ENCODE results near the gene F8.

F8 gene

GRCh38 chrX:155056471-155056870 is 33.9 kb upstream of the F8 start:
- no peak overlapping the region for H3K27ac ChIP-seq
- H3K36me3 ChIP-seq, result no peaks in the 10 kb centered on the region
- no peak for TF ChIP-seq CTCF (IDR thresholded peaks at IDR 0.05)
- peaks cover 6 to 7% of the 10 kb centered on the region in 2 experiments for H3K4me1 ChIP-seq (ENCODE audit: control insufficient read depth in 1 of 2, insufficient read depth in 1 of 2, low read depth in 1 of 2, low read length in 1 of 2)
- no peaks in the 10 kb centered on the region for H3K27me3 ChIP-seq
- no peaks in the 10 kb centered on the region for H3K9me3 ChIP-seq
- no peak overlapping the region for H3K4me3 ChIP-seq (ENCODE audit: low read depth in 1 of 2, low read length in 1 of 2)

- Histone ChIP-seq H3K9me3 (no peaks in the 10 kb centered on the region), H3K27ac (no peak overlapping the region), H3K4me1 (ENCODE audit: control insufficient read depth in 1 of 2, insufficient read depth in 1 of 2, low read depth in 1 of 2, low read length in 1 of 2) (peaks cover 6 to 7% of the 10 kb centered on the region in 2 experiments), H3K36me3 (no peaks in the 10 kb centered on the region), H3K27me3 (no peaks in the 10 kb centered on the region), H3K4me3 (ENCODE audit: low read depth in 1 of 2, low read length in 1 of 2) (no peak overlapping the region)
- TF ChIP-seq CTCF (IDR thresholded peaks at IDR 0.05), result no peak
Measured at GRCh38 chrX:155055494-155055893, 33.0 kb upstream of the F8 start.

- H3K4me3 ChIP-seq (ENCODE audit: low read depth in 1 of 2, low read length in 1 of 2), result no peak overlapping the region
- no peak overlapping the region for H3K27ac ChIP-seq
- no peaks in the 10 kb centered on the region for H3K27me3 ChIP-seq
- peaks cover 6 to 7% of the 10 kb centered on the region in 2 experiments for H3K4me1 ChIP-seq (ENCODE audit: control insufficient read depth in 1 of 2, insufficient read depth in 1 of 2, low read depth in 1 of 2, low read length in 1 of 2)
- H3K9me3 ChIP-seq, result no peaks in the 10 kb centered on the region
- TF ChIP-seq CTCF (IDR thresholded peaks at IDR 0.05), result no peak
- no peaks in the 10 kb centered on the region for H3K36me3 ChIP-seq
Measured at GRCh38 chrX:155054255-155054654, 31.7 kb upstream of the F8 start.

- no peak for TF ChIP-seq CTCF (IDR thresholded peaks at IDR 0.05)
- Histone ChIP-seq H3K27me3 (no peaks in the 10 kb centered on the region), H3K4me1 (ENCODE audit: control insufficient read depth in 1 of 2, insufficient read depth in 1 of 2, low read depth in 1 of 2, low read length in 1 of 2) (peaks cover 6 to 7% of the 10 kb centered on the region in 2 experiments), H3K9me3 (no peaks in the 10 kb centered on the region), H3K4me3 (ENCODE audit: low read depth in 1 of 2, low read length in 1 of 2) (no peak overlapping the region), H3K36me3 (no peaks in the 10 kb centered on the region), H3K27ac (no peak overlapping the region)
Measured at GRCh38 chrX:155053656-155054055, 31.1 kb upstream of the F8 start.

GRCh38 chrX:155052738-155053498 is 30.4 kb upstream of the F8 start:
- Histone ChIP-seq H3K27me3 (no peaks in the 10 kb centered on the region), H3K9me3 (no peaks in the 10 kb centered on the region), H3K4me3 (ENCODE audit: low read depth in 1 of 2, low read length in 1 of 2) (no peak overlapping the region), H3K36me3 (no peaks in the 10 kb centered on the region), H3K27ac (no peak overlapping the region), H3K4me1 (ENCODE audit: control insufficient read depth in 1 of 2, insufficient read depth in 1 of 2, low read depth in 1 of 2, low read length in 1 of 2) (peaks cover 6 to 7% of the 10 kb centered on the region in 2 experiments)
- TF ChIP-seq CTCF (IDR thresholded peaks at IDR 0.05), result no peak

All from neutrophil (primary cell).